ENCODE data around the gene MED27. TPM values are rescaled to one million over a fixed set of nuclear protein-coding genes. Genes with fewer than 3 reads are reported as not detected.
"Not testable (repeated sequence)": the region's sequence is repeated elsewhere in the genome, so short reads cannot be mapped to it uniquely, and the experiment has no call there.

MED27 gene
- polyA plus RNA-seq, 4 donors = 10.8 to 17.8 (median 11.0) TPM

DNA sequence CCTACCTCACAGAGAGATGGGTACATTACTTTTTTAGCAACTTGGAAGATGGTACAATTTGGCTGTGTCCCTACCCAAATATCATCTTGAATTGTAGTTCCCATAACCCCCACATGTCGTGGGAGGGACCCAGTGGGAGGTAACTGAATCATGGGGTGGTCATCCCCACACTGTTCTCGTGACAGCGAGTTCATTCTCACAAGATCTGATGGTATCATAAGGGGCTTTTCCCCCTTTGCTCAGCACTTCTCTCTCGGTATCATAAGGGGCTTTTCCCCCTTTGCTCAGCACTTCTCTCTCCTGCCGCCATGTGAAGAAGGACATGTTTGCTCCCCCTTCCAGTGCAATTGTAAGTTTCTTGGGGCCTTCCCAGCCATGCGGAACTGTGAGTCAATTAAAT lies 21.4 kb downstream of the MED27 start:
- WGBS, 3 donors = 76 to 82% (median 79%) methylated on average over 6 of the region's 6 CpGs
- H3K4me1 ChIP-seq (ENCODE audit: control insufficient read depth in 3 of 3, insufficient read depth in 2 of 3, low read depth in 1 of 3, low read length in 2 of 3); DNase-seq; H3K27me3 ChIP-seq (ENCODE audit: control insufficient read depth in 3 of 3, insufficient read depth in 3 of 3, low read length in 3 of 3); H3K4me3 ChIP-seq (ENCODE audit: low read depth in 1 of 3, low read length in 3 of 3); H3K27ac ChIP-seq (ENCODE audit: low read depth in 1 of 3, low read length in 2 of 3); H3K36me3 ChIP-seq (ENCODE audit: control insufficient read depth in 3 of 3, insufficient read depth in 2 of 3, low read depth in 1 of 3, low read length in 3 of 3); FAIRE-seq; H3K9me3 ChIP-seq (ENCODE audit: control insufficient read depth in 2 of 2, insufficient read depth in 1 of 2, low read depth in 1 of 2, low read length in 1 of 2): not testable (repeated sequence)

DNA sequence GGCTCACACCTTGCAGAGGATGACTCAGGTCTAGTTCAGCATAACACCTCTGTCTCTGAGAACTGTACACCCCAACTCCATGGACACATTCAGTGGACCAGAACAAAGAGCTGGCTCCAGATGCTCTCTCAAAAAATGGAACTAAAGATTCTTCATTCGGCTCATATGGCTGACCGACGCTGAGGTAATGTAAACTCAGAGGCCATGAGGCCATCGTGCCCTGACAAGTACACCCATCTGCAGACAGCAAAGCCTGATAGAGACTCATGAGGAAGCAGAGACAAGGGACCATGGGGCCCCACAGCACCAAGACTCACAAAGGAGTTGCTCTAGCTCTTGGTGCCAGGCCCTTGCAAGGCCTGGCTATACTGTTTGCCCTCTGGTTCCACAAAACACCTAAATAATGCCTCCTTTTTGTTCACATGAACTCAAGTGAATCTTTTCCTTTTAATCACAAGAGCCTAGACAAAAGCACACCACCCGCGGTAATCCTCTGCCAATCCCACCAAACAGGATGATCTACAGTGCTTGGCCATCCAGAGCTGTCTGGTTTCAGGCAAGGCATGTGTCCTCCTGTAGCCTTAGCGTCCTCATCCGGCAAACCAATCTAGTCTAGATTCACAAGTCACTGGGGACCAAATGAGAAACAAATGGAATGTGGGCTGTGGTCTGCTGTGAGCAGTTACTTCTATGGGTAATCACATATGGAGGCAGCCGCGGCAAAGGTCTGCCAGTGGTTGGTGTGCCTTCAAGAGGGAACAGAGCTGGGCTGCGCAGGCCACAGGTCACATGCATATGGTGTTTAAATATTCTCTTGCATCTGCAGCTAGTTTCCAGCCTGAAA lies 22.7 kb downstream of the MED27 start:
- no peak for FAIRE-seq
- WGBS, 3 donors = 94 to 98% (median 95%) methylated on average over 11 of the region's 11 CpGs
- no peak overlapping the region for H3K27ac ChIP-seq (ENCODE audit: low read depth in 1 of 3, low read length in 2 of 3)

DNA sequence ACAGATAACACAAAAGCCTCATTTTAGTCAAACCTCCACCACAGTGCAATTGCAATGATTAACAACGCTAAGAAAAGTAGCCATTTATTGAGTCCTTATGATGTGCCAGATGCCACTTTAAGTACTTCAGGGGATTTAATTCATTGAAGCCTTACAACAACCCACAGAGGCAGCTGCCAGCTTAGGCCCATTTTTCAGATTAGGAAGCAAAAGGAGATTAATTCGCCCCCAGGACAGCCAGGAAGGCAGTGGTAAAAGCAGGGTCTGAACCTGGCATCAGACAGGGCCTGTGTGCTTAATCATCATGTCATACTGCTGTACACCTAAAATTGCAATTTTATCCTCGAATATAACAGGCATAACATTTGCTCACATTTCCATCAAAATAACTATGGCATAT lies 23.9 kb downstream of the MED27 start:
- WGBS, 3 donors = 85 to 92% (median 91%) methylated on average over 3 of the region's 3 CpGs
- Histone ChIP-seq H3K27me3 (ENCODE audit: control insufficient read depth in 3 of 3, insufficient read depth in 3 of 3, low read length in 3 of 3) (no peaks in the 10 kb centered on the region), H3K9me3 (ENCODE audit: control insufficient read depth in 2 of 2, insufficient read depth in 1 of 2, low read depth in 1 of 2, low read length in 1 of 2) (peaks cover 0 to 3% of the 10 kb centered on the region in 2 donors)

More for the DNA sequence above, 22.7 kb downstream of the MED27 start:
- DNase-seq = no peak
- Histone ChIP-seq H3K4me1 (ENCODE audit: control insufficient read depth in 3 of 3, insufficient read depth in 2 of 3, low read depth in 1 of 3, low read length in 2 of 3) (no peaks in the 10 kb centered on the region), H3K9me3 (ENCODE audit: control insufficient read depth in 2 of 2, insufficient read depth in 1 of 2, low read depth in 1 of 2, low read length in 1 of 2) (peaks cover 0 to 3% of the 10 kb centered on the region in 2 donors), H3K36me3 (ENCODE audit: control insufficient read depth in 3 of 3, insufficient read depth in 2 of 3, low read depth in 1 of 3, low read length in 3 of 3) (peaks cover 0 to 6% (median 0%) of the 10 kb centered on the region in 3 donors), H3K27me3 (ENCODE audit: control insufficient read depth in 3 of 3, insufficient read depth in 3 of 3, low read length in 3 of 3) (no peaks in the 10 kb centered on the region), H3K4me3 (ENCODE audit: low read depth in 1 of 3, low read length in 3 of 3) (no peak overlapping the region)

DNA sequence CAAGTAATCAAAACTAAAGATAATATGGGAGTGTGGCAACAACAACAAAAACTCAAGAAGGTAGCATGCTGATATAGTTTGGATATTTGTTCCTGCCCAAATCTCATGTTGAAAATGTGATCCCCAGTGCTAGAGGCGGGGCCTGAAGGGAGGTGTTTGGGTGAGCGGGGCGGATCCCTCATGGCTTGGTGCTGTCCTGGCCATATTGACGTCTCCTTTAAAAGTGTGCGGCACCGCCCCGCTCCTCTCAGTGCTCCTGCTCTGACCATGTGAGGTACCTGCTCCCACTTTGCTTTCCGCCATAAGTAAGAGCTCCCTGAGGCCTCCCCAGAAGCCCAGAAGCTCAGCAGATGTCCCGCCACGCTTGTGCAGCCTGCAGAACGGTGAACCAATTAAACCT lies 25.6 kb downstream of the MED27 start:
- Histone ChIP-seq H3K36me3 (ENCODE audit: control insufficient read depth in 3 of 3, insufficient read depth in 2 of 3, low read depth in 1 of 3, low read length in 3 of 3) (peaks cover 0 to 6% (median 0%) of the 10 kb centered on the region in 3 donors), H3K27ac (ENCODE audit: low read depth in 1 of 3, low read length in 2 of 3) (no peak overlapping the region), H3K9me3 (ENCODE audit: control insufficient read depth in 2 of 2, insufficient read depth in 1 of 2, low read depth in 1 of 2, low read length in 1 of 2) (peaks cover 0 to under 1% of the 10 kb centered on the region in 2 donors), H3K27me3 (ENCODE audit: control insufficient read depth in 3 of 3, insufficient read depth in 3 of 3, low read length in 3 of 3) (no peaks in the 10 kb centered on the region), H3K4me3 (ENCODE audit: low read depth in 1 of 3, low read length in 3 of 3) (no peak overlapping the region), H3K4me1 (ENCODE audit: control insufficient read depth in 3 of 3, insufficient read depth in 2 of 3, low read depth in 1 of 3, low read length in 2 of 3) (no peaks in the 10 kb centered on the region)
- WGBS, 3 donors = 90 to 95% (median 94%) methylated on average over 11 of the region's 11 CpGs
- FAIRE-seq (no peak), DNase-seq (no peak)

More for the DNA sequence above, 23.9 kb downstream of the MED27 start:
- FAIRE-seq (no peak), DNase-seq (no peak)
- Histone ChIP-seq H3K4me3 (ENCODE audit: low read depth in 1 of 3, low read length in 3 of 3) (no peak overlapping the region), H3K27ac (ENCODE audit: low read depth in 1 of 3, low read length in 2 of 3) (no peak overlapping the region), H3K36me3 (ENCODE audit: control insufficient read depth in 3 of 3, insufficient read depth in 2 of 3, low read depth in 1 of 3, low read length in 3 of 3) (peaks cover 0 to 6% (median 0%) of the 10 kb centered on the region in 3 donors), H3K4me1 (ENCODE audit: control insufficient read depth in 3 of 3, insufficient read depth in 2 of 3, low read depth in 1 of 3, low read length in 2 of 3) (no peaks in the 10 kb centered on the region)

DNA sequence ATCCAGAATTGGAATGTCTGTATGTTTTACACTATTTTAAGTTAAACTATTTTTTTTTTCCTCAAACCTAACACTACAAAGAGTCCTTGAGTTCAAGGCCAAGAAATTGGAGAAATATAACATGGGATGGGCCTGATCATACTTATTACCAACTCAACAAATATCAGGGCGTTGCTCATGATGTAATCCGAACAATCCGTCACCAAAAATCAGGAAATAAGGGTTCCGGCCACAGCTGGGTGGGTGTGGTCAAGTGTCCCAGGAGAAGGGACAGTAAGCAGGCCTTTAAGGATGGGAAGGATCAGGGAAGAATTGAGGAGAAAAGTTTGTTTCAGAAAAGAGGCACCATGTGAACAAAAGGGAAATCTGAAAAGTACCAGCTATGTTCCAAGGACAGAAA lies 29.8 kb downstream of the MED27 start:
- no peak overlapping the region for H3K27ac ChIP-seq (ENCODE audit: low read depth in 1 of 3, low read length in 2 of 3)
- no peak for DNase-seq
- WGBS, 3 donors = 80 to 91% (median 86%) methylated on average over 4 of the region's 4 CpGs
- H3K36me3 ChIP-seq (ENCODE audit: control insufficient read depth in 3 of 3, insufficient read depth in 2 of 3, low read depth in 1 of 3, low read length in 3 of 3) = peaks cover 0 to 4% (median 1%) of the 10 kb centered on the region in 3 donors
- no peaks in the 10 kb centered on the region for H3K9me3 ChIP-seq (ENCODE audit: control insufficient read depth in 2 of 2, insufficient read depth in 1 of 2, low read depth in 1 of 2, low read length in 1 of 2)
- no peaks in the 10 kb centered on the region for H3K27me3 ChIP-seq (ENCODE audit: control insufficient read depth in 3 of 3, insufficient read depth in 3 of 3, low read length in 3 of 3)
- H3K4me1 ChIP-seq (ENCODE audit: control insufficient read depth in 3 of 3, insufficient read depth in 2 of 3, low read depth in 1 of 3, low read length in 2 of 3) = no peaks in the 10 kb centered on the region
- FAIRE-seq = no peak
- no peak overlapping the region for H3K4me3 ChIP-seq (ENCODE audit: low read depth in 1 of 3, low read length in 3 of 3)

DNA sequence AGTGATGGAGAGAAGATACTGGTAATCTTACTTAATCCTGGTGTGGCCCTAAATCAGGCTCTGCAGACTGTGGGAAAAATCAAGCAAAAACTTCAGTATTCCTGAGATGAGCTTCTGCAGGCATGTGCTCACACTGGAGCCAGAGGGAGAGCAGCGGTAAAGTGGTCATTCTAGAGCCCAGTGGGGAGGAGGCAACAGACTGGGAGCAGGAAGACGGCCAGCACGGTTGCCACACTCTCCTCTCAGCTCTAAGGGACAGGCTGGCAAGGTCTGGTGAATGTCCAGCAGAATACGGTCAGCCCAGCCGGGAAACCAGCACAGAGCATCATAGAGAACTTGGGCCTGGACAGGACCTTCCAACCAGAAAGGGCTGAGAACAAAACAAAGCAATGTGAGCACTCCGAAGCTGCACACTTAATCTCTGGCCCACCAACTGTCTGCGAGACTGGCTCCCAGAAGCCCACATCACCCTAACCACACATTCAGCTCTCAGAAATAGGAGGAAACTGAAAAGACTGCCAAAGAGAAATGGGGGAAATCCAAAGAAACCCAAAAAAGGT lies 30.3 kb downstream of the MED27 start:
- 86 to 92% (median 92%) methylated on average over 7 of the region's 7 CpGs for WGBS, 3 donors
- no peak overlapping the region for H3K27ac ChIP-seq (ENCODE audit: low read depth in 1 of 3, low read length in 2 of 3)
- H3K36me3 ChIP-seq (ENCODE audit: control insufficient read depth in 3 of 3, insufficient read depth in 2 of 3, low read depth in 1 of 3, low read length in 3 of 3) = peaks cover 0 to 4% (median 1%) of the 10 kb centered on the region in 3 donors
- FAIRE-seq (no peak), DNase-seq (no peak)
- H3K4me3 ChIP-seq (ENCODE audit: low read depth in 1 of 3, low read length in 3 of 3) = no peak overlapping the region
- no peaks in the 10 kb centered on the region for H3K27me3 ChIP-seq (ENCODE audit: control insufficient read depth in 3 of 3, insufficient read depth in 3 of 3, low read length in 3 of 3)
- H3K4me1 ChIP-seq (ENCODE audit: control insufficient read depth in 3 of 3, insufficient read depth in 2 of 3, low read depth in 1 of 3, low read length in 2 of 3) = no peaks in the 10 kb centered on the region
- H3K9me3 ChIP-seq (ENCODE audit: control insufficient read depth in 2 of 2, insufficient read depth in 1 of 2, low read depth in 1 of 2, low read length in 1 of 2) = no peaks in the 10 kb centered on the region

DNA sequence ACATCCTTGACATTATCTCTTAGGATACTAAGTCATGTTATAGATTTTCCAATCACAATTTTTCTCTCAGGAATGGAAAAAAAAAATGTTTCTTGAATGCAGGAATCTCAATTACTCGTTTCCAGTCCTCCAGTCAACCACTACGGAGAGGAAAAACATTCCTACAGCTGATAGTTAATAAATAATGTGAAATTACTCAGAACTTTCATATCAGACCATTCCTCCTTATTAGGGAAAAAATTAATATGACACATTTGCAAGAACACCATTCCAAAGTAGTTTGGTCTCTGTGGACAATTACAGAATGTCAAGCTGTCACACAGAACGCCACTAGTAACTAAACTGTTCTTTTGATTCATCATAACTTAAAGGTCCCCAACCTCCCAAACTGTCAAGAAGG lies 31.5 kb downstream of the MED27 start:
- no peak overlapping the region for H3K27ac ChIP-seq (ENCODE audit: low read depth in 1 of 3, low read length in 2 of 3)
- 84 to 91% (median 88%) methylated on average over 3 of the region's 3 CpGs for WGBS, 3 donors
- no peaks in the 10 kb centered on the region for H3K27me3 ChIP-seq (ENCODE audit: control insufficient read depth in 3 of 3, insufficient read depth in 3 of 3, low read length in 3 of 3)
- no peak for DNase-seq
- H3K36me3 ChIP-seq (ENCODE audit: control insufficient read depth in 3 of 3, insufficient read depth in 2 of 3, low read depth in 1 of 3, low read length in 3 of 3) = peaks cover 0 to 4% (median 1%) of the 10 kb centered on the region in 3 donors
- FAIRE-seq = no peak
- H3K9me3 ChIP-seq (ENCODE audit: control insufficient read depth in 2 of 2, insufficient read depth in 1 of 2, low read depth in 1 of 2, low read length in 1 of 2) = no peaks in the 10 kb centered on the region
- no peaks in the 10 kb centered on the region for H3K4me1 ChIP-seq (ENCODE audit: control insufficient read depth in 3 of 3, insufficient read depth in 2 of 3, low read depth in 1 of 3, low read length in 2 of 3)
- H3K4me3 ChIP-seq (ENCODE audit: low read depth in 1 of 3, low read length in 3 of 3) = no peak overlapping the region

DNA sequence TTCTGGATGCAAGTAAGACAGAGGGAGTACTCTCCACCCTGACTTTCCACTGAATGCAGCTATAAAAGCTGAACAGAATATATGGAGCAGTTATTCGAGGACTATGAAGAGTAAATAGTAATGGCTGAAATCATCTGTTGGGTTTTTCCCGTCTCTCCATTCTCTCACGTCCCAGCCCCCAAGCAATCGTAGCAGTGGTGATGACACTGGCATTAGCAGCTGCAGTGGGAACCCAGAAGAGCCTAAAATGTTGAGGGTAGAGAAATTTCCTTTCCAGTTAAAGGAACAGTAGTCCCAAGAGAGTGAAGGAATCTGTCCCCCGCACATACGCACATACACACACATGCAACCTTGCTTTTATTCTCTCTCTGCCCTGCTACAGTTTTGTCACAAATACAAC lies 33.2 kb downstream of the MED27 start:
- WGBS, 3 donors = 64 to 80% (median 78%) methylated on average over 6 of the region's 6 CpGs
- Histone ChIP-seq H3K9me3 (ENCODE audit: control insufficient read depth in 2 of 2, insufficient read depth in 1 of 2, low read depth in 1 of 2, low read length in 1 of 2) (no peaks in the 10 kb centered on the region), H3K27ac (ENCODE audit: low read depth in 1 of 3, low read length in 2 of 3) (no peak overlapping the region), H3K4me1 (ENCODE audit: control insufficient read depth in 3 of 3, insufficient read depth in 2 of 3, low read depth in 1 of 3, low read length in 2 of 3) (no peaks in the 10 kb centered on the region), H3K4me3 (ENCODE audit: low read depth in 1 of 3, low read length in 3 of 3) (no peak overlapping the region), H3K36me3 (ENCODE audit: control insufficient read depth in 3 of 3, insufficient read depth in 2 of 3, low read depth in 1 of 3, low read length in 3 of 3) (peaks cover 0 to 4% (median 1%) of the 10 kb centered on the region in 3 donors), H3K27me3 (ENCODE audit: control insufficient read depth in 3 of 3, insufficient read depth in 3 of 3, low read length in 3 of 3) (no peaks in the 10 kb centered on the region)
- FAIRE-seq (no peak), DNase-seq (no peak)

Data from small intestine (tissue), 7 donors.